ENCODE data around the gene FBXW5. TPM values are rescaled to one million over a fixed set of nuclear protein-coding genes. Genes with fewer than 3 reads are reported as not detected.

The FBXW5 gene
- total and polyA plus RNA-seq, 2 experiments from 2014 or later = 110 to 234 TPM

DNA sequence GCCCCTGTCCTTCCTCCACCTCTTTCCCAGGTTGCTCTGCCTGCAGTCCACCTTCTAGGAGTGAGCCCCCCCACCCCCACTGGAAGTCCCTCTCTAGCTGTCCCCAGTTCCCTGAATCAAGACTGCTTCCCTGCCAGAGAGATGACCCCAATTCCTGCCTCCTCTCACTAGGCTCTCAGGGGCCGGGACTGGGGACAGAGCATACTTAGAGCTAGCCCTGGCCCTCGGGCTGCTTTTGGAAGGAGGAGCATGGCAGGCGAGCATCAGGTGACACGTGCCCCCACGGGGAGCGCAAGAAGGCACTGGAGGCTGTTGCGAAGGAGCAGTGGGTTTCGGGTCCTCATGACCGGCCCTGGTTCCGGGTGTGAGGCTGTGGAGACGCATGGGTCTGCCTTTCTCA is 48.5 kb downstream of the FBXW5 start:
- no peak overlapping the region for H2AFZ ChIP-seq
- H3K27me3 ChIP-seq (replicated peaks; ENCODE audit: insufficient read depth) = no peaks in the 10 kb centered on the region
- H3K36me3 ChIP-seq (ENCODE audit: low read depth) = peaks cover 3% of the 10 kb centered on the region; the same call in 1 of the 2 replicates
- no peak overlapping the region for H3K27ac ChIP-seq
- no peak overlapping the region for H3K4me3 ChIP-seq
- peaks cover 6% of the 10 kb centered on the region for H3F3A ChIP-seq (ENCODE audit: insufficient read depth)
- WGBS, 2 experiments (ENCODE audit: low coverage in 1 of 2, low lambda C conversion rate in 2 of 2, missing lambda C conversion rate in 2 of 2) = 87 to 92% methylated on average over 11 of the region's 11 CpGs
- peaks cover 2% of the 10 kb centered on the region; the same call in 1 of the 2 replicates for H3K4me1 ChIP-seq (ENCODE audit: insufficient read depth)
- TF ChIP-seq EZH2phosphoT487 (IDR thresholded peaks at IDR 0.05; ENCODE audit: insufficient read depth, low read depth) (no peak), EZH2 (IDR thresholded peaks at IDR 0.05; ENCODE audit: insufficient read depth, poor library complexity, severe bottlenecking) (no peak)
- H3K79me2 ChIP-seq (ENCODE audit: insufficient read depth) = peaks cover 64% of the 10 kb centered on the region
- H3K9ac ChIP-seq = no peak overlapping the region
- H3K9me2 ChIP-seq (ENCODE audit: insufficient read depth) = no peaks in the 10 kb centered on the region
- in situ Hi-C loops (cut with MboI) = no loop called here
- no peak for DNase-seq
- H4K20me1 ChIP-seq (ENCODE audit: insufficient read depth) = no peaks in the 10 kb centered on the region
- no peak overlapping the region for H3K4me2 ChIP-seq (ENCODE audit: unreplicated experiment)
- no peaks in the 10 kb centered on the region for H3K9me3 ChIP-seq (ENCODE audit: low read depth)

DNA sequence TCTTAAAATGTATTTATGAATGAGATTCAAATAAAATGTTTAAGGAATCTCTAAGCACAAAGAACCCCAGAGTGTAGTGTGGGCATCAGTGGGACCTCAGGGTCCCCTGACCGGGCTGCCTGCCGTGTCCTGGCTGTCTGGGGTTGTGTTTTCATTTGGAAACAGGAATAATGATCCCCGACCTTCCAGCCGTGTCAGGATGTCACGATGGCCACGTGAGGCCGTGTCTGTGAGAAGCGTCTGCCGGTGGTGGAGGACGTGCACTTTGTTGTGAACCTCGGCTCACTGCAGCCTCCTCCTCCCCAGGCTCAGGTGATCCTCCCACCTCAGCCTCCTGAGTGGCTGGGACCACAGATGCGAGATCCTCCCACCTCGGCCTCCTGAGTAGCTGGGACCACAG is 53.9 kb downstream of the FBXW5 start:
- in situ Hi-C loops (cut with MboI) = no loop called here

More for the DNA sequence above, 53.9 kb downstream of the FBXW5 start:
- DNase-seq = no peak
- no peaks in the 10 kb centered on the region for H3K9me3 ChIP-seq (ENCODE audit: low read depth)
- no peak overlapping the region for H3K4me3 ChIP-seq
- no peak overlapping the region for H3K4me2 ChIP-seq (ENCODE audit: unreplicated experiment)
- WGBS, 2 experiments (ENCODE audit: low coverage in 1 of 2, low lambda C conversion rate in 2 of 2, missing lambda C conversion rate in 2 of 2) = 90 to 93% methylated on average over 13 of the region's 13 CpGs
- H3F3A ChIP-seq (ENCODE audit: insufficient read depth) = no peaks in the 10 kb centered on the region
- H3K36me3 ChIP-seq (ENCODE audit: low read depth) = no peaks in the 10 kb centered on the region
- no peak for TF ChIP-seq EZH2 (IDR thresholded peaks at IDR 0.05; ENCODE audit: insufficient read depth, poor library complexity, severe bottlenecking)
- no peak for TF ChIP-seq EZH2phosphoT487 (IDR thresholded peaks at IDR 0.05; ENCODE audit: insufficient read depth, low read depth)
- no peak overlapping the region for H2AFZ ChIP-seq
- no peaks in the 10 kb centered on the region for H3K27me3 ChIP-seq (replicated peaks; ENCODE audit: insufficient read depth)
- H3K79me2 ChIP-seq (ENCODE audit: insufficient read depth) = peaks cover 90% of the 10 kb centered on the region
- no peaks in the 10 kb centered on the region for H4K20me1 ChIP-seq (ENCODE audit: insufficient read depth)
- no peak overlapping the region for H3K9ac ChIP-seq
- no peaks in the 10 kb centered on the region for H3K9me2 ChIP-seq (ENCODE audit: insufficient read depth)
- H3K4me1 ChIP-seq (ENCODE audit: insufficient read depth) = no peaks in the 10 kb centered on the region
- H3K27ac ChIP-seq = no peak overlapping the region

Other genes starting within 250 kb of the FBXW5 start
Only the 30 nearest of the 32 such genes appear.
- not detected in 2 replicates for gene DIPK1B, start 232.2 kb downstream of the FBXW5 start, total RNA-seq (2014; rRNA removed; shearing (Covaris generic))
- gene DIPK1B, start 232.2 kb downstream of the FBXW5 start, polyA plus RNA-seq (2016; fragmentation: Nextera tagmentation; extraction: Ambion mirVana) = 0.15 TPM in 1 of 2 replicates, not detected in the other
- not detected in 2 replicates for gene LCN10, start 201.8 kb downstream of the FBXW5 start, total RNA-seq (2014; rRNA removed; shearing (Covaris generic))
- not detected in 2 replicates for gene LCN10, start 201.8 kb downstream of the FBXW5 start, polyA plus RNA-seq (2016; fragmentation: Nextera tagmentation; extraction: Ambion mirVana)
- gene LCN6, start 196.2 kb downstream of the FBXW5 start, total RNA-seq (2014; rRNA removed; shearing (Covaris generic)) = not detected in 2 replicates
- gene LCN6, start 196.2 kb downstream of the FBXW5 start, polyA plus RNA-seq (2016; fragmentation: Nextera tagmentation; extraction: Ambion mirVana) = not detected in 2 replicates
- gene LCN8, start 186.5 kb downstream of the FBXW5 start, total RNA-seq (2014; rRNA removed; shearing (Covaris generic)) = not detected in 2 replicates
- not detected in 2 replicates for gene LCN8, start 186.5 kb downstream of the FBXW5 start, polyA plus RNA-seq (2016; fragmentation: Nextera tagmentation; extraction: Ambion mirVana)
- not detected in 2 replicates for gene LCN15, start 180.2 kb downstream of the FBXW5 start, total RNA-seq (2014; rRNA removed; shearing (Covaris generic))
- not detected in 2 replicates for gene LCN15, start 180.2 kb downstream of the FBXW5 start, polyA plus RNA-seq (2016; fragmentation: Nextera tagmentation; extraction: Ambion mirVana)
- 51.3 and 51.7 TPM in 2 replicates for gene TMEM141, start 153.4 kb downstream of the FBXW5 start, total RNA-seq (2014; rRNA removed; shearing (Covaris generic))
- gene TMEM141, start 153.4 kb downstream of the FBXW5 start, polyA plus RNA-seq (2016; fragmentation: Nextera tagmentation; extraction: Ambion mirVana) = 59.4 and 61.8 TPM in 2 replicates
- gene CCDC183, start 148.4 kb downstream of the FBXW5 start, total RNA-seq (2014; rRNA removed; shearing (Covaris generic)) = 0.76 TPM in 1 of 2 replicates, not detected in the other
- 0.39 and 1.5 TPM in 2 replicates for gene CCDC183, start 148.4 kb downstream of the FBXW5 start, polyA plus RNA-seq (2016; fragmentation: Nextera tagmentation; extraction: Ambion mirVana)
- gene RABL6, start 136.8 kb downstream of the FBXW5 start, total RNA-seq (2014; rRNA removed; shearing (Covaris generic)) = 74.4 and 81.1 TPM in 2 replicates
- 21.6 and 22.0 TPM in 2 replicates for gene RABL6, start 136.8 kb downstream of the FBXW5 start, polyA plus RNA-seq (2016; fragmentation: Nextera tagmentation; extraction: Ambion mirVana)
- 0.89 and 1.4 TPM in 2 replicates for gene AJM1, start 102.3 kb downstream of the FBXW5 start, total RNA-seq (2014; rRNA removed; shearing (Covaris generic))
- 1.1 and 1.4 TPM in 2 replicates for gene AJM1, start 102.3 kb downstream of the FBXW5 start, polyA plus RNA-seq (2016; fragmentation: Nextera tagmentation; extraction: Ambion mirVana)
- 71.1 and 84.6 TPM in 2 replicates for gene PHPT1, start 95.3 kb downstream of the FBXW5 start, total RNA-seq (2014; rRNA removed; shearing (Covaris generic))
- 295 and 302 TPM in 2 replicates for gene PHPT1, start 95.3 kb downstream of the FBXW5 start, polyA plus RNA-seq (2016; fragmentation: Nextera tagmentation; extraction: Ambion mirVana)
- 1.1 and 2.3 TPM in 2 replicates for gene MAMDC4, start 92.4 kb downstream of the FBXW5 start, total RNA-seq (2014; rRNA removed; shearing (Covaris generic))
- gene MAMDC4, start 92.4 kb downstream of the FBXW5 start, polyA plus RNA-seq (2016; fragmentation: Nextera tagmentation; extraction: Ambion mirVana) = 0.35 and 0.43 TPM in 2 replicates
- 299 and 305 TPM in 2 replicates for gene EDF1, start 78.4 kb downstream of the FBXW5 start, total RNA-seq (2014; rRNA removed; shearing (Covaris generic))
- 567 and 586 TPM in 2 replicates for gene EDF1, start 78.4 kb downstream of the FBXW5 start, polyA plus RNA-seq (2016; fragmentation: Nextera tagmentation; extraction: Ambion mirVana)
- 8.1 and 11.5 TPM in 2 replicates for gene TRAF2, start 58.2 kb downstream of the FBXW5 start, total RNA-seq (2014; rRNA removed; shearing (Covaris generic))
- 14.3 and 15.0 TPM in 2 replicates for gene TRAF2, start 58.2 kb downstream of the FBXW5 start, polyA plus RNA-seq (2016; fragmentation: Nextera tagmentation; extraction: Ambion mirVana)
- not detected in 2 replicates for gene C8G, start 505 bp upstream of the FBXW5 start, total RNA-seq (2014; rRNA removed; shearing (Covaris generic))
- gene C8G, start 505 bp upstream of the FBXW5 start, polyA plus RNA-seq (2016; fragmentation: Nextera tagmentation; extraction: Ambion mirVana) = 0.49 TPM in 1 of 2 replicates, not detected in the other
- gene LCN12, start 7.5 kb upstream of the FBXW5 start, total RNA-seq (2014; rRNA removed; shearing (Covaris generic)) = not detected in 2 replicates
- gene LCN12, start 7.5 kb upstream of the FBXW5 start, polyA plus RNA-seq (2016; fragmentation: Nextera tagmentation; extraction: Ambion mirVana) = not detected in 2 replicates
- gene PTGDS, start 32.8 kb upstream of the FBXW5 start, total RNA-seq (2014; rRNA removed; shearing (Covaris generic)) = not detected in 2 replicates
- gene PTGDS, start 32.8 kb upstream of the FBXW5 start, polyA plus RNA-seq (2016; fragmentation: Nextera tagmentation; extraction: Ambion mirVana) = 0.24 and 0.25 TPM in 2 replicates
- not detected in 2 replicates for gene LCNL1, start 38.3 kb upstream of the FBXW5 start, total RNA-seq (2014; rRNA removed; shearing (Covaris generic))
- gene LCNL1, start 38.3 kb upstream of the FBXW5 start, polyA plus RNA-seq (2016; fragmentation: Nextera tagmentation; extraction: Ambion mirVana) = not detected in 2 replicates
- gene PAXX, start 47.7 kb upstream of the FBXW5 start, total RNA-seq (2014; rRNA removed; shearing (Covaris generic)) = 38.7 and 52.2 TPM in 2 replicates
- 49.3 and 54.5 TPM in 2 replicates for gene PAXX, start 47.7 kb upstream of the FBXW5 start, polyA plus RNA-seq (2016; fragmentation: Nextera tagmentation; extraction: Ambion mirVana)
- 33.3 and 37.7 TPM in 2 replicates for gene CLIC3, start 51.8 kb upstream of the FBXW5 start, total RNA-seq (2014; rRNA removed; shearing (Covaris generic))
- 98.9 and 107 TPM in 2 replicates for gene CLIC3, start 51.8 kb upstream of the FBXW5 start, polyA plus RNA-seq (2016; fragmentation: Nextera tagmentation; extraction: Ambion mirVana)
- 33.2 and 49.4 TPM in 2 replicates for gene ABCA2, start 83.5 kb upstream of the FBXW5 start, total RNA-seq (2014; rRNA removed; shearing (Covaris generic))
- 20.5 and 21.1 TPM in 2 replicates for gene ABCA2, start 83.5 kb upstream of the FBXW5 start, polyA plus RNA-seq (2016; fragmentation: Nextera tagmentation; extraction: Ambion mirVana)
- gene FUT7, start 87.3 kb upstream of the FBXW5 start, total RNA-seq (2014; rRNA removed; shearing (Covaris generic)) = not detected in 2 replicates
- not detected in 2 replicates for gene FUT7, start 87.3 kb upstream of the FBXW5 start, polyA plus RNA-seq (2016; fragmentation: Nextera tagmentation; extraction: Ambion mirVana)
- 41.9 and 43.1 TPM in 2 replicates for gene NPDC1, start 101.4 kb upstream of the FBXW5 start, total RNA-seq (2014; rRNA removed; shearing (Covaris generic))
- gene NPDC1, start 101.4 kb upstream of the FBXW5 start, polyA plus RNA-seq (2016; fragmentation: Nextera tagmentation; extraction: Ambion mirVana) = 121 and 122 TPM in 2 replicates
- not detected in 2 replicates for gene ENTPD2, start 109.3 kb upstream of the FBXW5 start, total RNA-seq (2014; rRNA removed; shearing (Covaris generic))
- not detected in 2 replicates for gene ENTPD2, start 109.3 kb upstream of the FBXW5 start, polyA plus RNA-seq (2016; fragmentation: Nextera tagmentation; extraction: Ambion mirVana)
- gene SAPCD2, start 125.8 kb upstream of the FBXW5 start, total RNA-seq (2014; rRNA removed; shearing (Covaris generic)) = 5.4 TPM in 2 replicates
- gene SAPCD2, start 125.8 kb upstream of the FBXW5 start, polyA plus RNA-seq (2016; fragmentation: Nextera tagmentation; extraction: Ambion mirVana) = 0.86 and 0.88 TPM in 2 replicates
- gene UAP1L1, start 132.8 kb upstream of the FBXW5 start, total RNA-seq (2014; rRNA removed; shearing (Covaris generic)) = 5.2 and 5.7 TPM in 2 replicates
- 4.3 and 4.5 TPM in 2 replicates for gene UAP1L1, start 132.8 kb upstream of the FBXW5 start, polyA plus RNA-seq (2016; fragmentation: Nextera tagmentation; extraction: Ambion mirVana)
- 131 and 136 TPM in 2 replicates for gene MAN1B1, start 142.2 kb upstream of the FBXW5 start, total RNA-seq (2014; rRNA removed; shearing (Covaris generic))
- gene MAN1B1, start 142.2 kb upstream of the FBXW5 start, polyA plus RNA-seq (2016; fragmentation: Nextera tagmentation; extraction: Ambion mirVana) = 101 and 104 TPM in 2 replicates
- gene DPP7, start 170.0 kb upstream of the FBXW5 start, total RNA-seq (2014; rRNA removed; shearing (Covaris generic)) = 134 and 142 TPM in 2 replicates
- gene DPP7, start 170.0 kb upstream of the FBXW5 start, polyA plus RNA-seq (2016; fragmentation: Nextera tagmentation; extraction: Ambion mirVana) = 145 and 148 TPM in 2 replicates
- 0.76 TPM in 1 of 2 replicates, not detected in the other for gene GRIN1, start 194.4 kb upstream of the FBXW5 start, total RNA-seq (2014; rRNA removed; shearing (Covaris generic))
- gene GRIN1, start 194.4 kb upstream of the FBXW5 start, polyA plus RNA-seq (2016; fragmentation: Nextera tagmentation; extraction: Ambion mirVana) = 0.15 TPM in 1 of 2 replicates, not detected in the other
- gene LRRC26, start 225.3 kb upstream of the FBXW5 start, total RNA-seq (2014; rRNA removed; shearing (Covaris generic)) = not detected in 2 replicates
- gene LRRC26, start 225.3 kb upstream of the FBXW5 start, polyA plus RNA-seq (2016; fragmentation: Nextera tagmentation; extraction: Ambion mirVana) = not detected in 2 replicates
- gene TMEM210, start 227.3 kb upstream of the FBXW5 start, total RNA-seq (2014; rRNA removed; shearing (Covaris generic)) = not detected in 2 replicates
- gene TMEM210, start 227.3 kb upstream of the FBXW5 start, polyA plus RNA-seq (2016; fragmentation: Nextera tagmentation; extraction: Ambion mirVana) = not detected in 2 replicates

Measured in GM23248 (cell line).